ENCODE data around the gene PPP1R14B. TPM values are rescaled to one million over a fixed set of nuclear protein-coding genes. Genes with fewer than 3 reads are reported as not detected.

PPP1R14B gene
- polyA plus RNA-seq (ENCODE audit: insufficient read length in 3 of 3): 10 to 100 TPM; 52.9 to 73.6 (median 68.0) TPM

GRCh38 chr11:64246871-64247728, at the start of gene PPP1R14B:
TSS of gene PPP1R14B (minus strand) at chr11:64246943. CDS start at chr11:64246673, 270 bp downstream.
- no peak for DNase-seq (ENCODE audit: low read depth in 3 of 3, low spot score in 2 of 3)

- no peak for DNase-seq (ENCODE audit: low read depth in 3 of 3, low spot score in 2 of 3)
These were observed 49.5 kb upstream of the PPP1R14B start for GRCh38 chr11:64296236-64296635.

GRCh38 chr11:64295760-64296159, 49.0 kb upstream of the PPP1R14B start:
- no peak for DNase-seq (ENCODE audit: low read depth in 3 of 3, low spot score in 2 of 3)

- no peak for DNase-seq (ENCODE audit: low read depth in 3 of 3, low spot score in 2 of 3)
These were observed 48.0 kb upstream of the PPP1R14B start for GRCh38 chr11:64294774-64295173.

- DNase-seq (ENCODE audit: low read depth in 3 of 3, low spot score in 2 of 3): no peak
These were observed 45.9 kb upstream of the PPP1R14B start for GRCh38 chr11:64292460-64293254.

GRCh38 chr11:64291752-64292459, 45.2 kb upstream of the PPP1R14B start:
- DNase-seq (ENCODE audit: low read depth in 3 of 3, low spot score in 2 of 3): no peak

GRCh38 chr11:64291262-64291751, 44.6 kb upstream of the PPP1R14B start, which contains the start of gene KCNK4:
TSS of gene KCNK4 (plus strand) at chr11:64291302. CDS start at chr11:64293019, 1,717 bp downstream.
- DNase-seq (ENCODE audit: low read depth in 3 of 3, low spot score in 2 of 3): no peak

- no peak for DNase-seq (ENCODE audit: low read depth in 3 of 3, low spot score in 2 of 3)
These were observed 43.9 kb upstream of the PPP1R14B start for GRCh38 chr11:64290352-64291261.

- no peak for DNase-seq (ENCODE audit: low read depth in 3 of 3, low spot score in 2 of 3)
These were observed 42.3 kb upstream of the PPP1R14B start for GRCh38 chr11:64289002-64289564.

GRCh38 chr11:64288353-64288750, 41.6 kb upstream of the PPP1R14B start:
- DNase-seq (ENCODE audit: low read depth in 3 of 3, low spot score in 2 of 3): no peak

- DNase-seq (ENCODE audit: low read depth in 3 of 3, low spot score in 2 of 3): no peak
These were observed 41.1 kb upstream of the PPP1R14B start for GRCh38 chr11:64287676-64288352.

GRCh38 chr11:64286801-64287159, 40.0 kb upstream of the PPP1R14B start:
- no peak for DNase-seq (ENCODE audit: low read depth in 3 of 3, low spot score in 2 of 3)

GRCh38 chr11:64285885-64286800, 39.4 kb upstream of the PPP1R14B start:
- no peak for DNase-seq (ENCODE audit: low read depth in 3 of 3, low spot score in 2 of 3)

GRCh38 chr11:64284962-64285884, 38.5 kb upstream of the PPP1R14B start, which contains the start of gene GPR137:
TSS of gene GPR137 (plus strand) at chr11:64285848. CDS start at chr11:64286525, 677 bp downstream.
- DNase-seq (ENCODE audit: low read depth in 3 of 3, low spot score in 2 of 3): peak in 2 of 3 donors; percentile 71 to 76

- peak in 2 of 3 donors; percentile 80 to 87 for DNase-seq (ENCODE audit: low read depth in 3 of 3, low spot score in 2 of 3)
These were observed 37.6 kb upstream of the PPP1R14B start, which contains the start of gene BAD for GRCh38 chr11:64284048-64284961. TSS of gene BAD (minus strand) at chr11:64284665. CDS start at chr11:64284368, 297 bp downstream.

Measured in right renal cortex interstitium (tissue), 3 donors.